DOHH2 (cell line): ENCODE measurements around the gene PAIP1.

ENCODE experiments used
- H3F3A ChIP-seq: fragments of 200-600 bp; sonication (generic), shearing (Covaris generic); 2 replicates; pipeline ENCODE4 v1.6.0; 2016; ENCODE audit warnings: antibody characterized with exemption, mild to moderate bottlenecking; ENCODE audit not compliant: control insufficient read depth, insufficient read depth
- H3K27ac ChIP-seq: fragments of 200-600 bp; sonication (generic); 2 replicates; pipeline ENCODE4 v1.5.1; 2014; ENCODE audit warnings: low read depth, mild to moderate bottlenecking, low read length, moderate library complexity
- H3K27me3 ChIP-seq: fragments of 200-600 bp; sonication (generic); 2 replicates; pipeline ENCODE4 v1.6.1; 2014; ENCODE audit warnings: mild to moderate bottlenecking, low read length, mixed read lengths; ENCODE audit not compliant: control insufficient read depth
- H3K36me3 ChIP-seq: fragments of 200-600 bp; sonication (generic); 2 replicates; pipeline ENCODE4 v1.6.1; 2014; ENCODE audit warnings: mild to moderate bottlenecking, low read length, moderate library complexity, mixed read lengths; ENCODE audit not compliant: control insufficient read depth
- H3K4me1 ChIP-seq: fragments of 200-600 bp; sonication (generic); 2 replicates; pipeline ENCODE4 v1.6.1; 2014; ENCODE audit warnings: mild to moderate bottlenecking, low read length, mixed read lengths; ENCODE audit not compliant: control insufficient read depth
- H3K4me2 ChIP-seq: fragments of 200-600 bp; sonication (generic); 2 replicates; pipeline ENCODE4 v1.6.0; 2014; ENCODE audit warnings: mild to moderate bottlenecking, low read length, moderate library complexity
- H3K4me3 ChIP-seq: fragments of 200-600 bp; sonication (generic); 2 replicates; pipeline ENCODE4 v1.5.1; 2014; ENCODE audit warnings: mild to moderate bottlenecking, low read length, mixed read lengths
- H3K79me2 ChIP-seq: fragments of 200-600 bp; sonication (generic); 2 replicates; pipeline ENCODE4 v1.6.1; 2014; ENCODE audit warnings: mild to moderate bottlenecking, low read length, mixed read lengths; ENCODE audit not compliant: control insufficient read depth
- H3K9me2 ChIP-seq: fragments of 200-600 bp; sonication (generic); replicated peaks from 2 replicates; pipeline ENCODE4 v1.6.1; 2014; ENCODE audit warnings: mild to moderate bottlenecking, low read length, mixed read lengths; ENCODE audit not compliant: control insufficient read depth
- H3K9me3 ChIP-seq: fragments of 200-600 bp; sonication (generic); 2 replicates; pipeline ENCODE4 v1.6.1; 2014; ENCODE audit warnings: antibody characterized with exemption, low read length, mixed read lengths; ENCODE audit not compliant: control insufficient read depth, insufficient read depth
- H4K20me1 ChIP-seq: fragments of 200-600 bp; sonication (generic); 2 replicates; pipeline ENCODE4 v1.6.0; 2014; ENCODE audit warnings: low read depth, mild to moderate bottlenecking, antibody characterized with exemption, low read length, moderate library complexity; ENCODE audit not compliant: control insufficient read depth, insufficient read depth
- CTCF ChIP-seq: fragments of 200-600 bp; sonication (generic); IDR thresholded peaks from one replicate; pipeline ENCODE4 v1.5.1; 2014; ENCODE audit warnings: antibody characterized with exemption, mild to moderate bottlenecking, low read depth, low read length; ENCODE audit not compliant: poor library complexity, severe bottlenecking
- EZH2phosphoT487 ChIP-seq: fragments of 200-600 bp; sonication (generic); IDR thresholded peaks from 2 replicates; pipeline ENCODE4 v1.6.1; 2017; ENCODE audit warnings: borderline replicate concordance, mild to moderate bottlenecking, antibody characterized with exemption, low read length, moderate library complexity, mixed read lengths

Gene PAIP1

DNA sequence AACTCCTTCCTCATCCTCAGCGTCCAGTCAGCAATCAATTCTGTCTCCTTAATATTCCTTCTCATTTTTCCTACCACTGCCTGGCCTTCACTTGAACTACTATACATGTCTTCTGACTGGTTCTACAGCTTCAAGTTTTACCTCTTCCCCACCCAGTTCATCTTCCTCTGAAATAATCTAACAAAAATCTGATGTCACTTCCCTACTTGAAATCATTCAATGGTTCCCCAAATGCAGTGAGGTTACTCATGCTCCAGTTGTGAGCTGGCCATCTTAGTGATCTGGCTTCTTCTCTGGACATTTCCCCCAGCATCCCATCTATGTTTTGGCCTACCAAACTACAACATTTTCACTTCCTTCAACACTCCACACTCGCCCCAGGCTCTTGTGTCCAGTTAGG is 58.3 kb downstream of the PAIP1 start:
- no peak overlapping the region for H3K27ac ChIP-seq
- no peaks in the 10 kb centered on the region for H3K4me1 ChIP-seq
- no peaks in the 10 kb centered on the region for H3K79me2 ChIP-seq
- no peaks in the 10 kb centered on the region for H3K27me3 ChIP-seq
- no peaks in the 10 kb centered on the region for H3K9me3 ChIP-seq
- H3K36me3 ChIP-seq = peaks cover 37% of the 10 kb centered on the region
- H4K20me1 ChIP-seq = no peaks in the 10 kb centered on the region
- H3K9me2 ChIP-seq = no peaks in the 10 kb centered on the region
- no peak overlapping the region for H3K4me2 ChIP-seq
- no peak for TF ChIP-seq EZH2phosphoT487
- TF ChIP-seq CTCF = no peak
- H3F3A ChIP-seq = 0 out of 2 replicates have a peak, but pooled peaks cover 2% of the 10 kb centered on the region
- no peak overlapping the region for H3K4me3 ChIP-seq

- no peak overlapping the region for H3K4me3 ChIP-seq
- peaks cover 37% of the 10 kb centered on the region for H3K36me3 ChIP-seq
- no peak for TF ChIP-seq CTCF
- TF ChIP-seq EZH2phosphoT487 = no peak
- peaks cover 6% of the 10 kb centered on the region; the same call in 1 of the 2 replicates for H3F3A ChIP-seq
- H3K4me1 ChIP-seq = no peaks in the 10 kb centered on the region
- no peaks in the 10 kb centered on the region for H3K9me3 ChIP-seq
- H3K79me2 ChIP-seq = no peaks in the 10 kb centered on the region
- H3K9me2 ChIP-seq = no peaks in the 10 kb centered on the region
- no peak overlapping the region for H3K27ac ChIP-seq
- no peak overlapping the region for H3K4me2 ChIP-seq
- no peaks in the 10 kb centered on the region for H3K27me3 ChIP-seq
- no peaks in the 10 kb centered on the region for H4K20me1 ChIP-seq
Measured at GRCh38 chr5:43497311-43498104, 59.4 kb downstream of the PAIP1 start.

- peaks cover 52% of the 10 kb centered on the region for H3K36me3 ChIP-seq
- no peak overlapping the region for H3K27ac ChIP-seq
- no peaks in the 10 kb centered on the region for H3K27me3 ChIP-seq
- no peaks in the 10 kb centered on the region for H3K9me2 ChIP-seq
- H3K9me3 ChIP-seq = no peaks in the 10 kb centered on the region
- H3K4me3 ChIP-seq = no peak overlapping the region
- H3K4me2 ChIP-seq = no peak overlapping the region
- TF ChIP-seq EZH2phosphoT487 (no peak), CTCF (no peak)
- H4K20me1 ChIP-seq = no peaks in the 10 kb centered on the region
- no peaks in the 10 kb centered on the region for H3K79me2 ChIP-seq
- peaks cover 15% of the 10 kb centered on the region; the same call in 1 of the 2 replicates for H3F3A ChIP-seq
- peaks cover under 1% of the 10 kb centered on the region for H3K4me1 ChIP-seq
Measured at GRCh38 chr5:43491326-43491725, 65.6 kb downstream of the PAIP1 start.
